Activated CD4-positive, alpha-beta T cell treated with anti-CD3 and anti-CD28 coated beads, Interleukin-2, amount 10 ng/mL, durations not matched to agents 24 days and 14 days (primary cell): Measurements from ENCODE around the gene CNKSR2. TPM values are rescaled to one million over a fixed set of nuclear protein-coding genes. Genes with fewer than 3 reads are reported as not detected.
"Not testable (repeated sequence)": the region's sequence is repeated elsewhere in the genome, so short reads cannot be mapped to it uniquely, and the experiment has no call there.

Source experiments
- DNase-seq: peaks from one replicate; pipeline ENCODE4 v3.0.0; 2022
- H3K27ac Mint-ChIP-seq: one replicate; pipeline ENCODE4 v1.8.0; 2022; ENCODE audit warnings: mild to moderate bottlenecking, mixed read lengths
- H3K27me3 Mint-ChIP-seq: one replicate; pipeline ENCODE4 v1.8.0; 2022; ENCODE audit warnings: mixed read lengths
- H3K36me3 Mint-ChIP-seq: one replicate; pipeline ENCODE4 v1.8.0; 2022; ENCODE audit warnings: low read depth, mild to moderate bottlenecking, mixed read lengths
- H3K4me1 Mint-ChIP-seq: one replicate; pipeline ENCODE4 v1.8.0; 2021; ENCODE audit warnings: mixed read lengths
- H3K4me3 Mint-ChIP-seq: one replicate; pipeline ENCODE4 v1.8.0; 2022; ENCODE audit warnings: mild to moderate bottlenecking, moderate library complexity, mixed read lengths
- H3K9me3 Mint-ChIP-seq: one replicate; pipeline ENCODE4 v1.8.0; 2021; ENCODE audit warnings: mixed read lengths
- intact Hi-C: fragments of 100-400 bp; cut with micrococcal nuclease; formaldehyde crosslinking; loops from one replicate; pipeline ENCODE4 v1.15.1; 2023
- total RNA-seq: library from RNA; stranded (reverse); gene quantifications from 2 replicates; pipeline ENCODE4 v1.2.3, GENCODE V29; 2022

CNKSR2 gene
- total RNA-seq, 1 donor from 2014 or later: 10.2 TPM

DNA sequence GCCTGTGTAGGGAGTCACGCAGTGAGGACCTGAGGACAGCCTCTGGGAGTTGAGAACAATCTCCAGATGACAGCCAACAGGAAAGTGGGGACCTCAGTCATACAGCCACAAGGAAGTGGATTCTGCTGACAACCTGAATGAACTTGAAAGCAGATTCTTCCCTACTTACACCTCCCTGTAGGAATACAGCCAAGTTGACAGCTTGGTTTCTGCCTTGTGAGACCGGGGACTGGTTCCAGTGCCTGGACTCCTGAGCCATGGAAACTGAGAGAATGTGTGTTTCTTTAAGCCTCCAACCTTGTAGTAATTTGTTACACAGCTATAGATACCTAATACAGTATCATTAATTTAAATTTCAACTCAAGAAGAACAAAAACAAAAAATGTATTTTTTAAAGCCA lies 107.5 kb downstream of the CNKSR2 start:
- H3K36me3 Mint-ChIP-seq: no peaks in the 10 kb centered on the region
- no peak overlapping the region for H3K4me3 Mint-ChIP-seq
- no peaks in the 10 kb centered on the region for H3K27me3 Mint-ChIP-seq
- no peak for DNase-seq
- no peak overlapping the region for H3K27ac Mint-ChIP-seq
- intact Hi-C loops: no loop called here
- no peaks in the 10 kb centered on the region for H3K9me3 Mint-ChIP-seq
- H3K4me1 Mint-ChIP-seq: no peaks in the 10 kb centered on the region

- DNase-seq, intact Hi-C loops, H3K4me3 Mint-ChIP-seq, H3K27me3 Mint-ChIP-seq, H3K36me3 Mint-ChIP-seq, H3K27ac Mint-ChIP-seq, H3K9me3 Mint-ChIP-seq, H3K4me1 Mint-ChIP-seq: not testable (repeated sequence)
Observed at GRCh38 chrX:21484051-21484450, 109.8 kb downstream of the CNKSR2 start.

GRCh38 chrX:21487832-21488231 lies 113.6 kb downstream of the CNKSR2 start:
- H3K4me3 Mint-ChIP-seq: no peak overlapping the region
- no peaks in the 10 kb centered on the region for H3K9me3 Mint-ChIP-seq
- H3K27ac Mint-ChIP-seq: no peak overlapping the region
- no peak for DNase-seq
- H3K27me3 Mint-ChIP-seq: no peaks in the 10 kb centered on the region
- H3K36me3 Mint-ChIP-seq: no peaks in the 10 kb centered on the region
- no peaks in the 10 kb centered on the region for H3K4me1 Mint-ChIP-seq
- intact Hi-C loops: no loop called here

DNA sequence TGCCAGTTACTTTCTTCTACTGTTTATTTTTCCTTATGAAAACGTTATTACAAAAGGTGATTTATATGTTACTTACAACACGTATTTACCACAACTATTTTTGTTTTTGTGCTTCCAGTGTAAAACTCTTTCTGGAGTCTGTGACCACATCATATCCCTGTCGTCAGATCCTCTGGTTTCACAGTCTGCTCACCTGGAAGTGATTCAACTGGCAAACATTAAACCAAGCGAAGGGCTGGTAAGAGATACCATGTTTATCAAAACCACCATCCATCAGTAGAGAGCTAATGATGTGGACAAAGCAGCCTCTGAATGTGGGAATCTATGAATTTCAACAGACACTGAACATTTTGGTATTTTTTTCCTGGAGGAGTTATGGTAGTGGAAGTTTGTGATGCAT lies 116.1 kb downstream of the CNKSR2 start:
- intact Hi-C loops: no loop called here
- H3K4me3 Mint-ChIP-seq: no peak overlapping the region

DNA sequence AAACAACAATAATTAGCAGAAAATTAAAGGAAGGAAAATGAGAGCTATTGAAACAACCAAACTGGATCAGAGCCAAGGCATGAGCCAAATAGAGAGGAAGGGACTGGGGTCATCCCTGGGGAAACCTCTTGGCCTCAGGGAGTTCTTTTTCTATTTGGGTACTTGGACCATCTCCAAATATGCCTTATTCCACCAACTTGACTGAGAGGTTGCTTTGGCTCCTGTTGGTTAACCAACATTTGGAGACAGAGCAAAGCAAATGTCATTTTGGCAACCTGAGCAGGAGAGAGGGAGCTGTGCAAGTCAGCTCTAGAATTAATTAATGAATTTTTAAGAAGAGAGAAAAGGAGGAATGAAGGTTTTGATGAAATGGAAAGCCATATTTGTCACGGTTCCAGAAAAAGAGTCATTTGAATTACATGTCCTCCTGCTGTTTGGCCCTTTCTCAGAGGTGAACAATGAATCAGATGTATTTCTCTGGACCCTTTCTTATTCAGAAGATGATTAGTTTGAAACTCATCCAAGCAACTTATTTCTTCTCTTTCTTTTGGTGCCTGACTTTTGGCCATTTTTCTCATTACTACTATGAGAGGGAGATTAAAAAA lies 119.1 kb downstream of the CNKSR2 start:
- H3K27ac Mint-ChIP-seq: no peak overlapping the region
- H3K27me3 Mint-ChIP-seq: no peaks in the 10 kb centered on the region
- no peak for DNase-seq
- no peaks in the 10 kb centered on the region for H3K4me1 Mint-ChIP-seq
- intact Hi-C loops: no loop called here
- no peaks in the 10 kb centered on the region for H3K36me3 Mint-ChIP-seq
- no peak overlapping the region for H3K4me3 Mint-ChIP-seq
- no peaks in the 10 kb centered on the region for H3K9me3 Mint-ChIP-seq

More for the DNA sequence above, 116.1 kb downstream of the CNKSR2 start:
- Mint-ChIP-seq H3K4me1 (no peaks in the 10 kb centered on the region), H3K27me3 (no peaks in the 10 kb centered on the region), H3K27ac (no peak overlapping the region), H3K9me3 (no peaks in the 10 kb centered on the region), H3K36me3 (no peaks in the 10 kb centered on the region)
- DNase-seq: no peak

- intact Hi-C loops: no loop called here
- Mint-ChIP-seq H3K9me3 (no peaks in the 10 kb centered on the region), H3K27me3 (no peaks in the 10 kb centered on the region), H3K4me3 (no peak overlapping the region), H3K36me3 (no peaks in the 10 kb centered on the region), H3K27ac (no peak overlapping the region), H3K4me1 (no peaks in the 10 kb centered on the region)
- DNase-seq: no peak
Observed at GRCh38 chrX:21503593-21503992, 129.4 kb downstream of the CNKSR2 start.

GRCh38 chrX:21509912-21510311 lies 135.7 kb downstream of the CNKSR2 start:
- Mint-ChIP-seq H3K4me1 (no peaks in the 10 kb centered on the region), H3K27ac (no peak overlapping the region), H3K4me3 (no peak overlapping the region), H3K27me3 (no peaks in the 10 kb centered on the region), H3K9me3 (no peaks in the 10 kb centered on the region), H3K36me3 (no peaks in the 10 kb centered on the region)
- no peak for DNase-seq
- intact Hi-C loops: no loop called here

GRCh38 chrX:21524008-21524407 lies 149.8 kb downstream of the CNKSR2 start:
- Mint-ChIP-seq H3K9me3 (no peaks in the 10 kb centered on the region), H3K4me1 (no peaks in the 10 kb centered on the region)
- intact Hi-C loops: no loop called here

GRCh38 chrX:21528076-21528475 lies 153.9 kb downstream of the CNKSR2 start:
- H3K27me3 Mint-ChIP-seq: no peaks in the 10 kb centered on the region
- H3K9me3 Mint-ChIP-seq: no peaks in the 10 kb centered on the region
- no peaks in the 10 kb centered on the region for H3K36me3 Mint-ChIP-seq
- intact Hi-C loops: no loop called here
- no peaks in the 10 kb centered on the region for H3K4me1 Mint-ChIP-seq
- no peak overlapping the region for H3K27ac Mint-ChIP-seq
- DNase-seq: no peak
- no peak overlapping the region for H3K4me3 Mint-ChIP-seq

More at GRCh38 chrX:21524008-21524407, 149.8 kb downstream of the CNKSR2 start:
- H3K27ac Mint-ChIP-seq: no peak overlapping the region
- DNase-seq: no peak
- no peak overlapping the region for H3K4me3 Mint-ChIP-seq
- no peaks in the 10 kb centered on the region for H3K36me3 Mint-ChIP-seq
- no peaks in the 10 kb centered on the region for H3K27me3 Mint-ChIP-seq

GRCh38 chrX:21529771-21530170 lies 155.6 kb downstream of the CNKSR2 start:
- Mint-ChIP-seq H3K27me3 (no peaks in the 10 kb centered on the region), H3K4me1 (no peaks in the 10 kb centered on the region), H3K9me3 (no peaks in the 10 kb centered on the region), H3K36me3 (no peaks in the 10 kb centered on the region), H3K4me3 (no peak overlapping the region), H3K27ac (no peak overlapping the region)
- intact Hi-C loops: no loop called here
- no peak for DNase-seq

DNA sequence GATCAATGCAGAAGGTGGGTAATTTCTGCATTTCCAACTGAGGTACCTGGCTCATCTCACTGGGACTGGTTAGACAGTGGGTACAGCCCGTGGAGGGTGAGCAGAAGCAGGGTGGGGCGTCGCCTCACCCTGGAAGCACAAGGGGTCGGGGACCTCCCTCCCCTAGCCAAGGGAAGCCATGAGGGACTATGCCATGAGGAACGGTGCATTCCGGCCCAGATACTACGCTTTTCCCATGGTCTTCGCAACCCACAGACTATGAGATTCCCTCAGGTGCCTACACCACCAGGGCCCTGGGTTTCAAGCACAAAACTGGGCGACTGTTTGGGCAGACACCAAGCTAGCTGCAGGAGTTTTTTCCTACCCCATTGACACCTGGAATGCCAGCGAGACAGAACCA lies 170.4 kb downstream of the CNKSR2 start:
- H3K4me3 Mint-ChIP-seq, H3K9me3 Mint-ChIP-seq, H3K4me1 Mint-ChIP-seq, H3K36me3 Mint-ChIP-seq, DNase-seq, H3K27ac Mint-ChIP-seq, H3K27me3 Mint-ChIP-seq, intact Hi-C loops: not testable (repeated sequence)

DNA sequence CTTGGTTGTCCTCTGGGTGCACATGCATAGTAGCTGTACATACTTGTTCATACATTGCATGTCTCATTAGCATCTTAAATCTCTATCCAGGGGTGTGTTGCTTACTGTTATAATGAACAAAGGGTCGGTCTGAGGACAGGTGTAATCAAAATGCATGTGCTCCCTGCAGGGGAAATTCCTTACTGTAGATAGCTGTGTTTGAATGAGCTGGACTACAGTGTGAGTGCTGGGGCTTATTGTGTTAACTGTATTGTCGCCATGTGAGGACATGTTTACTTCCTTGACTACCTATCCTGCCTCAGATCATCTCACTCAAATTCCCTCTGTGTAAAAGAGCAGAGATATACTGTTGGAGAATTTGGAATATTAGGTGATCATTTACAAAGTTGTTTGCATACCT lies 185.2 kb downstream of the CNKSR2 start:
- Mint-ChIP-seq H3K9me3 (no peaks in the 10 kb centered on the region), H3K27me3 (no peaks in the 10 kb centered on the region), H3K36me3 (no peaks in the 10 kb centered on the region), H3K4me3 (no peak overlapping the region), H3K27ac (no peak overlapping the region), H3K4me1 (no peaks in the 10 kb centered on the region)
- DNase-seq: no peak
- intact Hi-C loops: no loop called here

GRCh38 chrX:21565025-21565424 lies 190.8 kb downstream of the CNKSR2 start:
- Mint-ChIP-seq H3K27ac (no peak overlapping the region), H3K4me3 (no peak overlapping the region), H3K9me3 (no peaks in the 10 kb centered on the region), H3K36me3 (no peaks in the 10 kb centered on the region), H3K27me3 (no peaks in the 10 kb centered on the region), H3K4me1 (no peaks in the 10 kb centered on the region)
- DNase-seq: no peak
- intact Hi-C loops: no loop called here

- peaks cover 7% of the 10 kb centered on the region for H3K36me3 Mint-ChIP-seq
- no peaks in the 10 kb centered on the region for H3K4me1 Mint-ChIP-seq
- DNase-seq: no peak
- intact Hi-C loops: no loop called here
- no peak overlapping the region for H3K4me3 Mint-ChIP-seq
- peaks cover 5% of the 10 kb centered on the region for H3K9me3 Mint-ChIP-seq
- H3K27ac Mint-ChIP-seq: no peak overlapping the region
- H3K27me3 Mint-ChIP-seq: no peaks in the 10 kb centered on the region
Observed at GRCh38 chrX:21574793-21575192, 200.6 kb downstream of the CNKSR2 start.

DNA sequence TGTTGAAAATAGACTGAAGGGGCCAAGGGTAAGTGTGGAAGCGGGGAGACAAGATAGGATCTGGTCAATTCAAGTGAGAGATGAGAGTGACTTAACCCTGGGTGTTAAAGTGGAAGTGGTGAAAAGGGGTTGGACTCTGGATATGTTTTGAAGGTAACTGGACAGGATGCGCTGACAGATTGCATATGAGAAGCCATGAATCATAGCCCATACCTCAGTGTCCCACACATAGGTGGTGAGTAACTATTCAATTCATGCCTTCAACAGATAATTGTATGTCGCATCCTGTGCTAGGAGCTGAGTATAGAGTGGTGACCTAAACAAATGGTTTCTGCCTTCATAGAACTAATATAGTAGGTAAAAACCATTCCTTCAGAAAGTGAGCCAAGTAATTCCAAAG lies 207.3 kb downstream of the CNKSR2 start:
- DNase-seq: no peak
- no peaks in the 10 kb centered on the region for H3K9me3 Mint-ChIP-seq
- intact Hi-C loops: no loop called here
- no peak overlapping the region for H3K27ac Mint-ChIP-seq
- no peaks in the 10 kb centered on the region for H3K27me3 Mint-ChIP-seq
- no peaks in the 10 kb centered on the region for H3K4me1 Mint-ChIP-seq
- no peaks in the 10 kb centered on the region for H3K36me3 Mint-ChIP-seq
- no peak overlapping the region for H3K4me3 Mint-ChIP-seq
